ENCODE measurements around the gene ZNF814. TPM values are rescaled to one million over a fixed set of nuclear protein-coding genes. Genes with fewer than 3 reads are reported as not detected.
"Not testable (repeated sequence)": the region's sequence is repeated elsewhere in the genome, so short reads cannot be mapped to it uniquely, and the experiment has no call there.

ZNF814 gene
- total RNA-seq, 1 donor from 2014 or later = 8.5 TPM

DNA sequence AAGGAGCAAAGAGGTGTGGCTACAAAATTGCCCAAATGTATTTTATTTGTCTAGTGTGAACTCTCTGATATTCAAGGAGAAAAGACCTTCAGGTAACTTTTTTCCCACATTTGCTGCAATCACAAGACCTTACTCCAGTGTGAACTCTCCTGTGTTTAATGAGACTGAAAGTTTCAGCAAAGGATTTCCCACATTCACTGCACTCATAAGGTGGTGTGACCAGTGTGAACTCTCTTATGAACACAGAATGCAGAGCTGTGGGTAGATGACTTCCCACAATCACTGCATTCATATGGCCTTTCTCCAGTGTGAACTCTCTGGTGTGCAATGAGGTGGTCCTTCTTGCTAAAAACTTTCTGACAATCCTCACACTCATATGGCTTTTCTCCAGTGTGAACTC is 16.4 kb downstream of the ZNF814 start:
- DNase-seq (ENCODE audit: low spot score) = no peak
- Mint-ChIP-seq H3K4me3 (ENCODE audit: unreplicated experiment) (no peak overlapping the region), H3K9me3 (ENCODE audit: low read depth) (peaks cover 60% of the 10 kb centered on the region), H3K4me1 (ENCODE audit: low read depth) (no peaks in the 10 kb centered on the region), H3K27me3 (ENCODE audit: low read depth) (no peaks in the 10 kb centered on the region), H3K27ac (ENCODE audit: unreplicated experiment) (no peak overlapping the region), H3K36me3 (ENCODE audit: low read depth) (peaks cover 66% of the 10 kb centered on the region)
- no peak for TF ChIP-seq CTCF (IDR thresholded peaks at IDR 0.05)

DNA sequence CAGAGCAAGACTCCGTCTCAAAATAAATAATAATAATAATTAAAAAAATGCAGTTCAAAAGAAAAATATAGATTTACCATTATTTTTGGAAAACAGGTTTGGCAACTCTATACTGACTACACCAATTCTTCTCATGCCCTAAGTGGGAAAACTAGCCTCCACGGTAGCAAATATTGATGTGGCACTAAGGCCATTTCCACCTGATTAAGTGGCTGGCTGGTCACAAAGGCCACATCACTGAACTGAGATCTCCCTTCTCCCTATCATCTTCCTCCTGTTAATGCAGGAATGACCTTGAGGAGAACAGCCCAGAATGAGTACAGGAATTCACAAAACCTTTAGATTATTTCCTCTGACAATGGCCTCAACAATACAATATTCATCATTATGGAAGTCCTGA is 18.6 kb downstream of the ZNF814 start:
- Mint-ChIP-seq H3K36me3 (ENCODE audit: low read depth) (peaks cover 71% of the 10 kb centered on the region), H3K9me3 (ENCODE audit: low read depth) (peaks cover 50% of the 10 kb centered on the region), H3K27me3 (ENCODE audit: low read depth) (no peaks in the 10 kb centered on the region), H3K27ac (ENCODE audit: unreplicated experiment) (no peak overlapping the region), H3K4me3 (ENCODE audit: unreplicated experiment) (no peak overlapping the region), H3K4me1 (ENCODE audit: low read depth) (no peaks in the 10 kb centered on the region)
- TF ChIP-seq CTCF (IDR thresholded peaks at IDR 0.05) = no peak
- DNase-seq (ENCODE audit: low spot score) = no peak

DNA sequence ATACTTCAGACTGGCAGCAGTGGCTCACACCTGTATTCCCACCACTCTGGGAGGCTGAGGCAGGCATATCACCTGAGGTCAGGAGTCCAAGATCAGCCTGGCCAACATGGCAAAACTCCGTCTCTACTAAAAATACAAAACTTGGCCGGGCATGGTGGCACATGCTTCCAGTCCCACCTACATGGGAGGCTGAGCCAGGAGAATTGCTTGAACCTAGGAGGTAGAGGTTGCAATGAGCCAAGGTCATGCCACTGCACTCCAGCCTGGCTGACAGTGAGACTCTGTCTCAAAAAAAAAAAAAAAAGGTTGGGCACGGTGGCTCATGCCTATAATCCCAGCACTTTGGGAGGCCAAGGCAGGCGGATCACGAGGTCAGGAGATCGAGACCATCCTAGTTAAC is 19.2 kb downstream of the ZNF814 start:
- not testable (repeated sequence) for H3K4me3 Mint-ChIP-seq (ENCODE audit: unreplicated experiment); H3K4me1 Mint-ChIP-seq (ENCODE audit: low read depth); DNase-seq (ENCODE audit: low spot score); H3K27me3 Mint-ChIP-seq (ENCODE audit: low read depth); H3K27ac Mint-ChIP-seq (ENCODE audit: unreplicated experiment)
- H3K36me3 Mint-ChIP-seq (ENCODE audit: low read depth) = peaks cover 72% of the 10 kb centered on the region
- H3K9me3 Mint-ChIP-seq (ENCODE audit: low read depth) = peaks cover 52% of the 10 kb centered on the region

DNA sequence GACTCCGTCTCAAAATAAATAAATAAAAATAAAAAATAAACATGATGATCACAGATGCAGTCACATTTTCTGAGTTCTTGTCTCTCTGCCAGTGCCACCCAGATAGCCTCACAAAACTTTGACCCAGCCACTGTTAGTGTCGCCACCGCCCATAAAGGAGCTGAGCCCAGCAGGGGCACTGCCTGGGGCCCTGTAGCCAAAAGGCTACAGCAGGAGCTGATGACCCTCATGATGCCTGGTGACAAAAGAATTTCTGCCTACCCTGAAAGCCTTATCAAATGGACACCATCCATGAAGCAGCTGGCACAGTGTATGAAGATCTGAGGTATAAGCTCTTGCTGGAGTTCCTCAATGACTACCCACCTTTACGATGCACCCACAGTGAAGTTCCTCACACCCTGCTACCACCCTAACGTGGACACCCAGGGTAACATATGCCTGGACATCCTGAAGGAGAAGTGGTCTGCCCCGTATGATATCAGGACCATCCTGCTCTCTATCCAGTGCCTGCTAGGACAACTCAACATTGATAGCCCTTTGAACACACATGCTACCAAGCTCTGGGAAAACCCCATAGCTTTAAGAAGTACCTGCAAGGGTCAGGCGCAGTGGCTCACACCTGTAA is 20.9 kb downstream of the ZNF814 start:
- no peak for TF ChIP-seq CTCF (IDR thresholded peaks at IDR 0.05)
- Mint-ChIP-seq H3K4me3 (ENCODE audit: unreplicated experiment) (no peak overlapping the region), H3K9me3 (ENCODE audit: low read depth) (peaks cover 43% of the 10 kb centered on the region), H3K36me3 (ENCODE audit: low read depth) (peaks cover 68% of the 10 kb centered on the region), H3K4me1 (ENCODE audit: low read depth) (no peaks in the 10 kb centered on the region), H3K27me3 (ENCODE audit: low read depth) (no peaks in the 10 kb centered on the region), H3K27ac (ENCODE audit: unreplicated experiment) (peak overlapping the region; percentile 5)
- DNase-seq (ENCODE audit: low spot score) = no peak

GRCh38 chr19:57862351-57862750 is 26.5 kb downstream of the ZNF814 start:
- not testable (repeated sequence) for H3K27ac Mint-ChIP-seq (ENCODE audit: unreplicated experiment); H3K27me3 Mint-ChIP-seq (ENCODE audit: low read depth); H3K4me3 Mint-ChIP-seq (ENCODE audit: unreplicated experiment); H3K4me1 Mint-ChIP-seq (ENCODE audit: low read depth); DNase-seq (ENCODE audit: low spot score)
- Mint-ChIP-seq H3K9me3 (ENCODE audit: low read depth) (peaks cover 34% of the 10 kb centered on the region), H3K36me3 (ENCODE audit: low read depth) (peaks cover 77% of the 10 kb centered on the region)

DNA sequence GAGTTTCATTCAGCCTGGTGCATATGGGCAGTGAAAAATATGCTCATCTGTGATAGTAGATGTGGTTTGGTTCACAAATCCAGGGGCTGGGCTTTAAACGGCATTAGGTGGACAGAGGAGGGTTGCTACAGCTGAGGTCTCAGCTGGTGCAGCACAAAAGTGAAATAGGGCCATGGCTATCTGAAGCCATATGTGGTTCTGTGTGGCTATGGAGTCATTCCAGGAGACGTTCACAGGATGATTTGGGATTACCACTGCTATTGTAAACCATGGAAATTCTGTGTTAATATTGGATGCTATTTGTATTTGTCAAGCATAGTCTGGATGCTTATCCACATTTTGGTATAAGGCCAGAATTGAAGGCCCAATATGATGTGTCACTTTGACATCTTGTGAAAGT is 34.7 kb downstream of the ZNF814 start:
- not testable (repeated sequence) for H3K27me3 Mint-ChIP-seq (ENCODE audit: low read depth); H3K4me3 Mint-ChIP-seq (ENCODE audit: unreplicated experiment); H3K9me3 Mint-ChIP-seq (ENCODE audit: low read depth); H3K27ac Mint-ChIP-seq (ENCODE audit: unreplicated experiment); DNase-seq (ENCODE audit: low spot score)
- Mint-ChIP-seq H3K4me1 (ENCODE audit: low read depth) (peaks cover 21% of the 10 kb centered on the region), H3K36me3 (ENCODE audit: low read depth) (peaks cover 40% of the 10 kb centered on the region)

DNA sequence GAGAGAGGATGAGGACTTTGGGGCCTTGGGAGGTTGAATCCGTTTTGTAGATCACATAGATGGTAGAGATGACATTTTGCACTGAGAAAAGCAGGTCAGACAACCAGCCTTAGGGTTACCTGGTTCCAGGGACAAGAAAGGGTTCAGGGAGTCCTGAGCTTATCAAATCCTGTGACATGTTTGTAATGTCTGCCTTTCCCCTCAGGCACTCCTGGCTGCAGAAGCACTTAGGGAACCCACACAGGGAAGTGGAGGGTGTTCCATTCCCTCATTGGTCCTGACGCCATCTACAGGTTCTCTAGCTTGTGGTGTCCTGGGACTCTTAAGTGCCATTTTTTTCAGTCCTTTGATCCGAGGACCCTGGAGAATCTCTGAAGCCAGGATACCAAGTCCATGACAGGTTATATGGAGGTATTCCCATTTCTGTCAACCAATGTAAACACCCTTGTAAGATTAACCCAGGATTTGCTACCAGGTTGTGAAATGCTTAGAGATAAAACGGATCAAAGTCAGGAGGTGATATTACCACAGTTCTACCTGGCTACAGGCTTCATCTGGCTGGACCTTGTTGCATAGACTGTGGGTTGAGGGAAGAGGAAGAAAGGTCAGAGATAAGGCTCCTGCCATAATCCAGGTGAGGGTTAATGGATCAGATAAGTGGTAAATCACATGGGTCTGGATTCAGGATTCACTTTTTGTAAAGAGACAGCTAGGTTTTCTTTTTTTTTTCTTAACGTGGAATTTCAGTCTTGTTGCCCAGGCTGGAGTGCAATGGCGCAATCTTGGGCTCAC is 36.8 kb downstream of the ZNF814 start:
- not testable (repeated sequence) for H3K4me3 Mint-ChIP-seq (ENCODE audit: unreplicated experiment); H3K9me3 Mint-ChIP-seq (ENCODE audit: low read depth); DNase-seq (ENCODE audit: low spot score); H3K27ac Mint-ChIP-seq (ENCODE audit: unreplicated experiment); H3K27me3 Mint-ChIP-seq (ENCODE audit: low read depth)
- H3K4me1 Mint-ChIP-seq (ENCODE audit: low read depth) = peaks cover 21% of the 10 kb centered on the region
- peaks cover 28% of the 10 kb centered on the region for H3K36me3 Mint-ChIP-seq (ENCODE audit: low read depth)
